Activated CD8-positive, alpha-beta T cell treated with anti-CD3 and anti-CD28 coated beads, Interleukin-2, amount 10 ng/mL, durations not matched to agents 7 days and 5 days (primary cell): ENCODE measurements around the gene SMTN. TPM values are rescaled to one million over a fixed set of nuclear protein-coding genes. Genes with fewer than 3 reads are reported as not detected.
"Not testable (repeated sequence)": the region's sequence is repeated elsewhere in the genome, so short reads cannot be mapped to it uniquely, and the experiment has no call there.

Experiments
- ATAC-seq: fragments of 150-1000 bp; cut with Tn5 transposase; one replicate; pipeline ENCODE4 v1.10.0; 2021; ENCODE audit warnings: moderate library complexity
- CTCF ChIA-PET: fragments of 350-600 bp; sonication (Branson Sonifier 250); formaldehyde crosslinking; loops from one replicate; lab custom pipeline; 2021; ENCODE audit warnings: antibody characterized with exemption; lab: Charles Lee
- POLR2A ChIA-PET: fragments of 350-600 bp; sonication (Branson Sonifier 250); formaldehyde crosslinking; loops from one replicate; lab custom pipeline; 2021; ENCODE audit warnings: antibody characterized with exemption; lab: Charles Lee
- DNase-seq: peaks from one replicate; pipeline ENCODE4 v3.0.0-alpha.2; 2020
- H3K27ac Mint-ChIP-seq: one replicate; pipeline ENCODE4 v1.8.0; 2021; ENCODE audit warnings: mild to moderate bottlenecking, mixed read lengths
- H3K27me3 Mint-ChIP-seq: one replicate; pipeline ENCODE4 v1.8.0; 2021; ENCODE audit warnings: low read depth, mixed read lengths
- H3K36me3 Mint-ChIP-seq: one replicate; pipeline ENCODE4 v1.8.0; 2021; ENCODE audit warnings: low read depth, mixed read lengths
- H3K4me1 Mint-ChIP-seq: one replicate; pipeline ENCODE4 v1.8.0; 2021; ENCODE audit warnings: low read depth, mixed read lengths
- H3K4me3 Mint-ChIP-seq: one replicate; pipeline ENCODE4 v1.8.0; 2021; ENCODE audit warnings: mild to moderate bottlenecking, mixed read lengths
- H3K9me3 Mint-ChIP-seq: one replicate; pipeline ENCODE4 v1.8.0; 2022; ENCODE audit warnings: mixed read lengths; ENCODE audit not compliant: insufficient read depth
- total RNA-seq, 2 experiments: library from RNA; stranded (reverse); gene quantifications; one replicate each; pipeline ENCODE4 v1.2.3, GENCODE V29; 2021

SMTN gene
- total RNA-seq, 2 experiments from 2014 or later = 51.0 to 61.7 TPM

DNA sequence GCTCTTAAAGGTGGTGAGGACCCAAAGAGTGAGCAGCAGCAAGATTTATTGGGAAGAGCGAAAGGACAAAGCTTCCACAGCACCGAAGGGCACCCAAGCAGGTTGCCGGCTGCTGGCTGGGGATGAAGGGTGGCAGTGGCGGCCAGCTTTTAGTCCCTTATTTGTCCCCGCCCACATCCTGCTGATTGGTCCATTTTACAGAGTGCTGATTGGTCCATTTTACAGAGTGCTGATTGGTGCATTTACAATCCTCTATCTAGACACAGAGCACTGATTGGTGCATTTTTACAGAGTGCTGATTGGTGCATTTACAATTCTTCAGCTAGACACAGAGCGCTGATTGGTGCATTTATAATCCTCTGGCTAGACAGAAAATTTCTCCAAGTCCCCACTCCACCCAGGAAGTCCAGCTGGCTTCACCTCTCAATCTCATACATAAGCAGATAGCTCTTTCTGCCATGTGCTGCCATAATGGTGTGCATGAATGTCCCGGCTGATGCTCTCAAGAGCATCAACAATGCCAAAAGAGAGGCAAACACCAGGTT lies 31.5 kb downstream of the SMTN start:
- DNase-seq, ATAC-seq, H3K9me3 Mint-ChIP-seq, H3K27ac Mint-ChIP-seq, H3K27me3 Mint-ChIP-seq, H3K36me3 Mint-ChIP-seq, POLR2A ChIA-PET, H3K4me3 Mint-ChIP-seq, H3K4me1 Mint-ChIP-seq: not testable (repeated sequence)
- CTCF ChIA-PET = interaction anchor here (1.2 kb wide), 1 partner anchor 160 kb away, joined by 3 read pairs; no protein-coding TSS in a partner anchor

DNA sequence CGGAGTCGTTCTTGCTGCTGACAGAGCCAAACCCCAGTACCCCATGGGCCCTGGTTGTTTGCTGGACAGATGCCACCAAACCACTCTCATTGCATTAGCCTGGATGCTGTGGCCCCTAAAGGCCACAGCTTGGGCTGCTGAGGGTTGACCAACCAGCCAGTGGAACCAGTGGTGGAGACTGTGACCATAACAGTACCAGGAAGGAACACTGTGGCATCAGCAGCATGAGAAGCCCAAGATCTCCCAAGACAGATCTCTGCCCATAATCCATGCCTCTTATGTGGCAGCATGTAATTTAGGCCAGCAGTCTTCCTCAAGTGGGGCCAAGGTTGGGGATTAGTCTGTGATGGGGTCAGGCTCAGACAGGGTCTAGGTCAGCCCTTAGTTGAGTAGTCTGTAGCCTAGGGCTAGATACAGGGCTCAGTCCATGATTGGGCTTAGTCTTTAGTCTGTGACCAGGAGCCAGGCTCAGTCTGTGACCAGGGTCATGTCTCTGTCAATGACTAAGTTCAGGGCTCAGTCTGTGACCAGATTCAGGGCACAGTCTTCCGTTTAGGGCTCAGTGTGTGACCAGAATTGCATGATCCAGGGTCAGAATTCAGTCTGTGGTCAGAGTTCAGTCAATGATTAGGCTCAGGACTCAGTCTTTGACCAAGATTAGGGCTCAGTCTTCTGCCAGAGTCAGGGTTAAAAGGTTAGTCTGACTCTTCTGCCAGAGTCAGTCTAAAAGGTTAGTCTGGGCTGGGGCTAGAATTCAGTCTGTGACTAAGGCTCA lies 37.1 kb downstream of the SMTN start:
- ChIA-PET POLR2A (interaction anchor here (0.6 kb wide), 1 partner anchor 105 kb away, joined by 3 read pairs; no protein-coding TSS in a partner anchor), CTCF (interaction anchor here (2.0 kb wide), 1 partner anchor 10 kb away, joined by 11 read pairs; the partner anchor contains the start of gene SELENOM)
- DNase-seq (no peak), ATAC-seq (no peak)
- Mint-ChIP-seq H3K27me3 (peaks cover 3% of the 10 kb centered on the region), H3K4me1 (no peaks in the 10 kb centered on the region), H3K9me3 (no peaks in the 10 kb centered on the region), H3K36me3 (no peaks in the 10 kb centered on the region), H3K27ac (no peak overlapping the region), H3K4me3 (no peak overlapping the region)

DNA sequence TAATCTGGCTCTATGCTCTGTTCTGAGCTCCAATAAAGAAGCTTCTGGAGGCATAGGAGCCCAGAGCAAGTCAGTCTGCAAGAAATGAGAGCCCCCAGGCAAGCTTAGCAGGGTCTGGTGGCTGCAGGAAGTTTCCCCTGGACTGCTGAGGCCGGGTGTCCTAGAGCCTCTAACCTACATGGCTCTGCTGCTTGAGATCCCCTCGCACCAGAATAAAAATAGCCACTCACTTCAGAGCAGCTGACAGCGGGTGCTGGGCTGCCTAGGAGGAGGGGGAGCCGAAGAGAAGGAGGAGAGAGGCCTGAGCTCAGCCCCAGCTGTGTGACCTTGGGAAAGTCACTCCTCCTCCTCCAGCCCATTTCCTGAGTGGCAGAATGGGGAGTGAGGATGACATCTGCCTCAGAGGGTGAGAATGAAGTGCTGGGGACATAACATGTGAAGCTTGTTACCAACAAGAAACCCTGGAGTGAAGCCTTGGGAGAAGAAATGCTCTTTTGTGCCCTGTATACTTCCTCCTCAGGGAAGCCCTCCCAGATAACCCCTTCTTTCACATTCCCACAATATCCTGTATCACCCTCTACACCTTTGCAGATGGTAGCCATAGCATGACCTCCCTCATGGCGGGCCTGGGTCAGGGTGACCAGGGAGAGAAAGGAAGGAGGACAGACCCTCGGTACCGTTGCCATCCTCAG lies 38.1 kb downstream of the SMTN start:
- POLR2A ChIA-PET = no interaction called here
- CTCF ChIA-PET = no interaction called here
- ATAC-seq = no peak

DNA sequence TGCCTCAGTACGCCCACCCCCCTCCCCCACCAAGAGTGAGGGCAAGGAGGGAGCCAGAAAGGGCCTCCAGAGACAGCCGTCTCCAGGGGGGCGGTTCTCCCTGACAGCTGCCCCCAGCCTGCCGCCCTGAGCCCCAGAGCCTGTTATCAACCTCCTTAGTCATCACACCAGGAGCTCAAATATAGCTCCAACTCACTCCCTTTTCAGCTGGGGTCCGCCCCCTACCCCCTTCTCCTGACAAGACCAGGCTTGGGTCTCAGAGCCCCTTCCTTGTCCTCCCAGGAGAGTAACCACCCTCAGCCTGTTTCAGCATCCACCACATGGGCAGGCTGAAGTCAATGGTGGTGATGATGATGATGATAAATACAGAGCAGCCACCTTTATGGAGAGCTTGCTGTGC lies 39.1 kb downstream of the SMTN start:
- ATAC-seq (no peak), DNase-seq (no peak)
- H3K27me3 Mint-ChIP-seq = peaks cover 3% of the 10 kb centered on the region
- H3K36me3 Mint-ChIP-seq = no peaks in the 10 kb centered on the region
- no peak overlapping the region for H3K4me3 Mint-ChIP-seq
- POLR2A ChIA-PET = no interaction called here
- no peaks in the 10 kb centered on the region for H3K4me1 Mint-ChIP-seq
- CTCF ChIA-PET = interaction anchor here (0.8 kb wide), 1 partner anchor 12 kb away, joined by 3 read pairs; no protein-coding TSS in a partner anchor
- no peak overlapping the region for H3K27ac Mint-ChIP-seq
- H3K9me3 Mint-ChIP-seq = no peaks in the 10 kb centered on the region

More for the DNA sequence above, 38.1 kb downstream of the SMTN start:
- no peak for DNase-seq
- H3K36me3 Mint-ChIP-seq = no peaks in the 10 kb centered on the region
- H3K4me3 Mint-ChIP-seq = no peak overlapping the region
- no peak overlapping the region for H3K27ac Mint-ChIP-seq
- no peaks in the 10 kb centered on the region for H3K9me3 Mint-ChIP-seq
- H3K4me1 Mint-ChIP-seq = no peaks in the 10 kb centered on the region
- H3K27me3 Mint-ChIP-seq = peaks cover 3% of the 10 kb centered on the region

DNA sequence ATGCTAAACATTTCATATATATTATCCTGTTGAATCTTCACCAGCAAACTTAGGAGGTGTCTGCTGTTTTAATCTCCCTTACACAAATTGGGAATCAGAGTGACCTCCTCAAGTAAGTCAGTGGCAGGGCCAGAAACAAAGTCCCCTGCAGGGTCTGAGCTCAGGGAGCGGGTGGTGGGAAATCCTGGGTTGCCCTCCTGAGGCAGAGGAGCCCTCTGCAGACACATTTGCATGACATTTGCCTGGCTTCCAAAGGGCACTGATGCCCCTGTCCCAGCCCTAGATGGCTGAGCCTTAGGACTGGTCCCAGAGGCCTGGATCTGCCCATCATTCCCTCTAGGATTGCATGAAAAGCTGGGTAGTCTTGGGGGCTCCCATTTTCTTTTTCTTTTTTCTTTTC lies 39.5 kb downstream of the SMTN start:
- peaks cover 3% of the 10 kb centered on the region for H3K27me3 Mint-ChIP-seq
- no peaks in the 10 kb centered on the region for H3K9me3 Mint-ChIP-seq
- no peaks in the 10 kb centered on the region for H3K4me1 Mint-ChIP-seq
- H3K27ac Mint-ChIP-seq = no peak overlapping the region
- CTCF ChIA-PET = interaction anchor here (0.8 kb wide), 1 partner anchor 13 kb away, joined by 3 read pairs; no protein-coding TSS in a partner anchor
- no peak overlapping the region for H3K4me3 Mint-ChIP-seq
- POLR2A ChIA-PET = no interaction called here
- no peaks in the 10 kb centered on the region for H3K36me3 Mint-ChIP-seq
- no peak for ATAC-seq
- DNase-seq = no peak

DNA sequence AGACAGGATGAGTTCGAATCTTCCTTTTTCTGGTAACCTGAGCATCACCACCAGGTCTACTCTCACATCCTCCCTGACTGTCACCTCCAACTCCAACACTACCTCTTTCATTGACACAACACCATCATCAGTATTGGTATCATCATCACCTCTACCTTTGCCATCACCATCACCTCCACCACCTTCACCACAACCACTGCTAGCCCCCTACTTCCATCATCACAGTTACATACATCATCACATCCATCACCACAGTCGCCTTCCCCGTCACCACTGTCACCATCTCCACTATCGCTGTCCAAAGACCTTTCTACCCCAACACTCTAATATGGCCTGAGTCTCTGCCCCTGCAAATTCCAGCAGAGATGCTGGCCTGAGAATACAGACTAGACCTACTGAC lies 40.3 kb downstream of the SMTN start:
- Mint-ChIP-seq H3K27me3 (peaks cover 3% of the 10 kb centered on the region), H3K4me3 (no peak overlapping the region), H3K36me3 (no peaks in the 10 kb centered on the region), H3K27ac (no peak overlapping the region), H3K9me3 (no peaks in the 10 kb centered on the region), H3K4me1 (no peaks in the 10 kb centered on the region)
- ATAC-seq (no peak), DNase-seq (no peak)
- POLR2A ChIA-PET = no interaction called here
- CTCF ChIA-PET = no interaction called here

DNA sequence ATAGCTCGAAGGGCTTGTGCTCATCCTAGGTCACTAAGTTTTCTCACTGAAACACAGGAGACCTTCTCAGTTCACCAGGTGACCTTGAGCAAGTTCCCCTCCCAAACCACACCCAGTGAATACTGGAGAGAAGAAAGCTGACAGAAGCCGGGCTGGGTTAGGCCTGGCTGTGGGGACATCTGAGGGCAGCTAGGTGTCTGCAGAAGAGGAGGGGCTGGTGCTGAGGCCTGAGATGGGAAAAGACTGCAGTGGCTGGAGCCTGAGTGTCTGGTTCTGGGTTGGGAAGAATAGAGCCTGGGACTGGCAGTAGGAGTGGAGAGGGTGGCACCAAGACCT lies 41.0 kb downstream of the SMTN start:
- no peak for ATAC-seq
- CTCF ChIA-PET = no interaction called here
- POLR2A ChIA-PET = no interaction called here
- Mint-ChIP-seq H3K36me3 (no peaks in the 10 kb centered on the region), H3K9me3 (no peaks in the 10 kb centered on the region), H3K27ac (no peak overlapping the region), H3K4me1 (no peaks in the 10 kb centered on the region), H3K27me3 (peaks cover 3% of the 10 kb centered on the region), H3K4me3 (no peak overlapping the region)
- DNase-seq = no peak

DNA sequence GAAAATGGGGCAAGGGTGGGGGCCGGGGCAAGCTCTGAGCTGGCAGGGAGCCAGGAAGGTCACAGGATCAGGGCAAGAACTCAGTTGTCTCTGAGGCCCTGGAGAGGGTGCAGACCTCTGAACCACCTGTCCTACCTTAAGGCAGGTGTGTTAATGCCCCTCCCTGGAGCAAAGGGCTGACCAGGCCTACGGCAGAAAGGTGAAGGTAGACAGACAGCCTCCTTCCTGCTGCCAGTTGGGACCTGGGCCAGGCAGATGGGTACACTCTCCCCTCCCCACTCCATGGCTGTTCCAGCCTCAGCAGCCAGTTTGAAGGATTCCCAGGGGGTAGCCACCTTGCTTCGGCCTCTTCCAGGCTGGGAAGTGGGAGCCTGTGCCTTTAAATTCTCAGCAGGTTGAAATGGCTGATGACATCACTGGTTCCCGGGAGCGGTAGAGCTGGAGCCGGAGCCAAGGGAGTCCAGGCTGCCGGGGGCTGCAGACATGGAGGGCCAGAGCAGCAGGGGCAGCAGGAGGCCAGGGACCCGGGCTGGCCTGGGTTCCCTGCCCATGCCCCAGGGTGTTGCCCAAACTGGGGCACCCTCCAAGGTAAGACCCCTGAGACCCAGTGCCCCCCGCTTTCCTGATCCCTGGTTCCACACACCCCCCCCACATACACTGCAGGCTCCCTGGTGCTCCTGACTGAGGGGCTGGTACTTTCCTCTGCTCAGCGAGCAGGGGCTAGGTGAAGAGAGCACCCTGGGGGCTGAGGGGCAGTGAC lies 41.6 kb downstream of the SMTN start, which contains the start of gene INPP5J:
Gene INPP5J (plus strand): TSS at position 435 of the 760 bp plus-strand sequence. CDS start 49 bp downstream, at position 484.
- no peak for DNase-seq
- H3K36me3 Mint-ChIP-seq = no peaks in the 10 kb centered on the region
- no peak for ATAC-seq
- H3K27me3 Mint-ChIP-seq = peaks cover 3% of the 10 kb centered on the region
- H3K27ac Mint-ChIP-seq = no peak within 1 kb of the TSS
- H3K4me1 Mint-ChIP-seq = peaks cover 1% of the 10 kb centered on the region
- POLR2A ChIA-PET = no interaction called here
- CTCF ChIA-PET = no interaction called here
- no peaks in the 10 kb centered on the region for H3K9me3 Mint-ChIP-seq
- no peak within 1 kb of the TSS for H3K4me3 Mint-ChIP-seq

DNA sequence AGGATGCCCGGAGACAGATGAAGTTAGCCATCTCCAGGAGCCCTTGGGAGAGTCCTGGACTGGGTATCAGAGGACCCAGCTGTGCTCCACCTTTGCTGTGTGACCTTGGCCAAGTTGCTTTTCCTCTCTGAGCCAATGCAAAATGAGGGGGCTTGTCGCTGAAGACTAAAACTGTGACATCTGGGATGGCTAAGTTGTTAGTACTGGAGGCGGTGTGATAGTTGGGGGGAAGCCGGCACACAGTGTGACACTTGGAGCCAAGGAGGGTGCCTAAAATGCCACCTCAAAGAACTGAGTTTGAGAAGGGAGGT lies 42.1 kb downstream of the SMTN start:
- Mint-ChIP-seq H3K4me1 (peaks cover 1% of the 10 kb centered on the region), H3K27ac (no peak overlapping the region)
- CTCF ChIA-PET = no interaction called here

DNA sequence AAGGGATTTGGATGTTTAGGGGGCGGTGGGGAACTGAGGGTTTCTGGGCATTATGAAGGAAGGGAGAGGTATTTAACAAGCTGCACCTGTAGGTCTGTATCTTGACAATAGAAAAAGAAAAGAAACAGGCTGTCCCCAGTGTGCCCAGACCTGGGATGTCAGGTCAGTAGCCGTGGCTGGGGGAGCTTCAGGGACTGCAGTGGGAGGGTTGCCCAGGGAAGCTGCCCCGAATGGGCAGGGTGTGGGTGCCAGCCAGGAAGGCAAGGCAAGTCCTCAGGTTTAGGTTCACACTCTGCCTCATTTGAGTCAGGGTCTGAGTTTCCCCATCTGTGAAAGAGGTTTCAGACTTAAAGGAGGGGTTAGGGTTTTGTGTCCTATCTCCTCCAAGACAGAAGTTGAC lies 43.2 kb downstream of the SMTN start:
- CTCF ChIA-PET = interaction anchor here (1.1 kb wide), 1 partner anchor 17 kb away, joined by 5 read pairs; the partner anchor contains the start of gene SELENOM

More for the DNA sequence above, 42.1 kb downstream of the SMTN start:
- ATAC-seq (no peak), DNase-seq (no peak)
- Mint-ChIP-seq H3K4me3 (no peak overlapping the region), H3K36me3 (no peaks in the 10 kb centered on the region), H3K9me3 (no peaks in the 10 kb centered on the region), H3K27me3 (peaks cover 3% of the 10 kb centered on the region)
- POLR2A ChIA-PET = no interaction called here

DNA sequence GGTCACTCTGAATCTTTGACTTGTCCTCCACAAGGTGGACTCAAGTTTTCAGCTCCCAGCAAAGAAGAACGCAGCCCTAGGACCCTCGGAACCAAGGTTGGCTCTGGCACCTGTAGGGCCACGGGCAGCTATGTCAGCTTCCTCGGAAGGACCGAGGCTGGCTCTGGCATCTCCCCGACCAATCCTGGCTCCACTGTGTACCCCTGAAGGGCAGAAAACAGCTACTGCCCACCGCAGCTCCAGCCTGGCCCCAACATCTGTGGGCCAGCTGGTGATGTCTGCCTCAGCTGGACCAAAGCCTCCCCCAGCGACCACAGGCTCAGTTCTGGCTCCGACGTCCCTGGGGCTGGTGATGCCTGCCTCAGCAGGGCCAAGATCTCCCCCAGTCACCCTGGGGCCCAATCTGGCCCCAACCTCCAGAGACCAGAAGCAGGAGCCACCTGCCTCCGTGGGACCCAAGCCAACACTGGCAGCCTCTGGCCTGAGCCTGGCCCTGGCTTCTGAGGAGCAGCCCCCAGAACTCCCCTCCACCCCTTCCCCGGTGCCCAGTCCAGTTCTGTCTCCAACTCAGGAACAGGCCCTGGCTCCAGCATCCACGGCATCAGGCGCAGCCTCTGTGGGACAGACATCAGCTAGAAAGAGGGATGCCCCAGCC lies 43.8 kb downstream of the SMTN start:
- Mint-ChIP-seq H3K9me3 (no peaks in the 10 kb centered on the region), H3K36me3 (no peaks in the 10 kb centered on the region), H3K27ac (no peak overlapping the region), H3K4me1 (peaks cover 1% of the 10 kb centered on the region), H3K27me3 (peaks cover 3% of the 10 kb centered on the region), H3K4me3 (no peak overlapping the region)
- no peak for DNase-seq
- POLR2A ChIA-PET = no interaction called here
- CTCF ChIA-PET = interaction anchor here (1.1 kb wide), 1 partner anchor 18 kb away, joined by 5 read pairs; the partner anchor contains the start of gene SELENOM
- ATAC-seq = no peak

More for the DNA sequence above, 43.2 kb downstream of the SMTN start:
- ATAC-seq = no peak
- DNase-seq = no peak
- Mint-ChIP-seq H3K9me3 (no peaks in the 10 kb centered on the region), H3K4me3 (no peak overlapping the region), H3K27ac (no peak overlapping the region), H3K27me3 (peaks cover 3% of the 10 kb centered on the region), H3K4me1 (peaks cover 1% of the 10 kb centered on the region), H3K36me3 (no peaks in the 10 kb centered on the region)
- POLR2A ChIA-PET = interaction anchor here (0.6 kb wide), 1 partner anchor 98 kb away, joined by 3 read pairs; no protein-coding TSS in a partner anchor
